NOMO-1 treated with dmso at 0.1 percent for 144 hours (cell line): ENCODE data around the gene NLK.
"Not testable (repeated sequence)": the region's sequence is repeated elsewhere in the genome, so short reads cannot be mapped to it uniquely, and the experiment has no call there.

Source experiments
- DNase-seq: peaks from one replicate; lab custom pipeline; 2025; ENCODE audit not compliant: unreplicated experiment; lab: John Stamatoyannopoulos, UW

NLK gene

DNA sequence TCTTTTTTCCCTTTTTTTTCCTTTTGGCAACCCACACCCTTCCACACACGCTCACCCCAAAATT lies at the start of gene NLK:
Gene NLK, plus strand, starts transcription at position 21 of the 64 bp plus-strand sequence. CDS start 197 bp downstream, outside the sequence.
- no peak for DNase-seq

GRCh38 chr17:27993161-27993695 lies 49.2 kb upstream of the NLK start:
- DNase-seq = no peak

DNA sequence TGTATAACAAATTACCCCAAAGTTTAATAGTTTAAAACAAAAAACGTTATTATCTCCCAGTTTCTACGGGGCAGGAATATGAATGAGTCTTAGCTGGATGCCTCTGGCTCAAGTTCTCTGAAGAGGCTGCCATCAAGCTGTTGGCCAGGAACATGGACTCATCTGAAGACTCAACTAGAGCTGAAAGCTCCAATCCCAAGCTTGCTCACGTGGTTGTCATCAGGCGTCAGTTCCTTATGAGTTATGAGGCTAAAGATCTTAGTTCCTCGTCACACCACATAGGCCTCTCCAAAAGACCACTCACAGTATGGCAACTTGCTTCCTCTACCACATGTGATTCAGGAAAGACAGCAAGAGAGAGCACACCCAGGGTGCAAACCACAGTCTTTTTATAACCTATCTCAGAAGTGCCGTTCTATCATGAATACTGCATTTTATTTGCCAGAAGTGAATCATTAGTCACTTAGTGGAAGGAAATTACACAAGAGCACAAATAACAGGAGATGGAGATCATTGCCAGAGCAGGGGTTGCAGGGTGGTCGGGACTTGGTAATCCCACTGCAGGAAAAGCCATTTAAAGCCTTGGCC lies 48.7 kb upstream of the NLK start:
- DNase-seq = no peak

GRCh38 chr17:27994586-27994985 lies 47.9 kb upstream of the NLK start:
- no peak for DNase-seq

GRCh38 chr17:27995554-27995953 lies 46.9 kb upstream of the NLK start:
- DNase-seq = no peak

DNA sequence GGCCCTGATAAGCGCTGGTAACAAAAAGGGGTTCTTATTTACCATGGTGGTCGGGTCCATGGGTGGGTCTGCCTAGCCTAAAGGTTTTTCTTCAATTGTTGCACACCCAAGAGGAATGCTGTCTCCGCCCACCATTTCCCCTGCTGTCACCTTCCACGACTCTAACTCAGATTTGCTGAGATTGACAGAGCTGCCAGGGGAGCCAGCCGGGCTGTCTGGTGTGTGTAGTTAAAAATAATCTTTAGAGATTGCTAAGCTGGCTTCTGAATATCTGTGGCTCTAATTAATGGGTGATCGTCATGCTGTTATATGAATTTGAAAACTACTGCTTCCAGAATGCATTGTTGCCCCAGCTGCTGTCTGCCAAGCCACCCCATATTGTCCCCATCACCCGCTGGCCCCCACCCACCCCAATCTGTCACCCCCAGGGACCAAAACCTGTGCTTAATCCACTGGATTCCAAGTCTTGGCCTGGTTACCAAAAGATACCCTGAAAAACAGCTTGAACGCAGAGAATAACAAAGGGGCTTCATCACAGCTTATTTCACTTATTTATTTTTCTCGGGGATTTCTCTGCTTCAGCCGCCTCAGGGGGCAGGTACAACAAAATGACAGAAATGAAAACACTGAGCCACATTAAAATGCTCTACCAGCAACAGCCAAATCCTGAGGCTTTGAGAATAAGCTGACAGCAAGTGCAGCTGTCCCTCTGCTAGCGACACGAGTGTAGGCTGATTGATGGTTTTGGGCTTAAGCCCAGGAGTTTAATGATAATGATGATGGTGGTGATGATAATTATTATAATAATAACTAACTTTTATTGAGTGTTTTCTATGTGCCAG lies 46.1 kb upstream of the NLK start:
- DNase-seq = no peak

GRCh38 chr17:27997044-27997401 lies 45.5 kb upstream of the NLK start:
- no peak for DNase-seq

DNA sequence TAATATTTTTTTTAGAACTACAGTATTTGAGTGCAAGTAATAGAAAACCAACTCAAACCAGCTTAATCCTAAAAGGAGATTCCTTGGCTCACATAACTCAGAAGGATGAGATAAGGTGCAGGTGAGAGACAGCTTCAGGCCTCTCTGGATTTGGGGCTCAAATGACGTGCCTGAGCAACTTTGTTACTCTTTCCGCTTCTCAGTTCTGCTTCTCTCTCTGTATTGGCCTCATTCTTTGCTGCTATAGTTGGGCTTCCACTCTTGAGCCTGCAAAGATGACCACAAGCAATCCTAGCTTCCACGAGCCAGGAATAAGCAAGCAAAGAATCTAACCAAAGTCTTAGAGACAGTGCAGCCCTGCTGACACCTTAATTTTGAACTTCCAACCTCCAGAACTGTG lies 45.0 kb upstream of the NLK start:
- DNase-seq = no peak

- DNase-seq = no peak
Observed at GRCh38 chr17:28001149-28001548, 41.3 kb upstream of the NLK start.

DNA sequence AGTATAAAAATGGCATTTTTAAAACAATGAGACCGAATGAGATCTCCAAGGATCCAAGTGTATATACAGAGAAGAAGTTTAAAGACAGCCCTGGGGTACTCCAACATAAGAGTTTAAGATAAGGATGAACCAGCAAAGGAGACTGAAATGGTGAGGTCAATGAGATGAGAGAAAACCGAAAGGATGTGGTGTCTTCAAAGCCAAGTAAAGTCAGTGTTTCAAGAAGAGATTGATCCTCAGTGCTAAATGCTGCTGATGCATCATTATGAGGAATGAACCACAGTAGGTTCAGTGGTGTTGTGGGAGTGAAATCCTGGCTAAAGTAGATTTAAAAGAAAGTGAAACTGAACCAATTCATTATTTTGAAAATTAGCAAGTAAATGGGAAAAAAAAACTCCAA lies 38.1 kb upstream of the NLK start:
- DNase-seq = no peak

DNA sequence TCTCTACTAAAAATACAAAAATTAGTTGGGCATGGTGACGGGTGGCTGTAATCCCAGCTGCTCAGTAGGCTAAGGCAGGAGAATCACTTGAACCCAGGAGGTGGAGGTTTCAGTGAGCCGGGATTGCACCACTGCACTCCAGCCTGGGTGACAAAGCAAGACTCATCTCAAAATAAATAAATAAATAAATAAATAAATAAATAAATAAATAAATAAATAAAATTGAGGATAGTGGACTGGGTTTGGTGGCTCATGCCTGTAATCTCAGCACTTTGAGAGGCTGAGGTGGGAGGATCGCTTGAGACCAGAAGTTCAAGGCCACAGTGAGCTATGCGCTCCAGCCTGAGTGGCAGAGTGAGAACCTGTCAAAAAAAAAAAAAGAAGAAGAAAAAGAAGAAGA lies 34.6 kb upstream of the NLK start:
- not testable (repeated sequence) for DNase-seq

GRCh38 chr17:28008513-28008912 lies 34.0 kb upstream of the NLK start:
- no peak for DNase-seq

GRCh38 chr17:28010406-28010805 lies 32.1 kb upstream of the NLK start:
- DNase-seq = no peak

DNA sequence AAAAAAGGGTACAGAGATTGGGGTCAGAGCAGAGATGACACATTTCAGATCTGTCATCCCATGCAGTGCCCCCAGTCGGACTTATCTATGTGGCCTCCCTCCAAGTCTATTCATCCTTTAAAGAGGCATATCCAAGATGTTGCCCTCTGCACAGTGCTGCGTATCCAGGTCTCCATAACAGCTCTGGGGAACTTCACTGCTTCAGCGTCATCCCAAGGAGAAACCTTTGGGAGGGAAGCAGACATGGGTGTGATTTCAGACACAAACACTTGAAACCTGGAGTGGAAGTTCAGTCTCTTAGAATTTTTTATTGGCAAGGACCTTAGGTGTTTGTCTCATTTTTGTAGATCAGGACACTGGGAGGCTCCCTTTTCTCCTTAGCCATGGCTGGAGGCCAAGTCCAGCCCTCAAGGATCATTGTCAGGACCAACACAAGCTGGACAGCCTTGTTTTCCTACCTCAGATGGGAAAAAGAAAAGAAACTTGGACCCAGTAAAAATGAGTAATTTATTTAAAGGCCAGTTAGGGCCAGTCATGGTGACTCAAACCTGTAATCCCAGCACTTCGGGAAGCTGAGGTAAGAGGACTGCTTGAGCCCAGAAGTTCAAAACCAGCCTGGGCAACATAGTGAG lies 23.9 kb upstream of the NLK start:
- DNase-seq = no peak

- DNase-seq = no peak
Observed at GRCh38 chr17:28020515-28020914, 22.0 kb upstream of the NLK start.

- no peak for DNase-seq
Observed at GRCh38 chr17:28029044-28029443, 13.4 kb upstream of the NLK start.

DNA sequence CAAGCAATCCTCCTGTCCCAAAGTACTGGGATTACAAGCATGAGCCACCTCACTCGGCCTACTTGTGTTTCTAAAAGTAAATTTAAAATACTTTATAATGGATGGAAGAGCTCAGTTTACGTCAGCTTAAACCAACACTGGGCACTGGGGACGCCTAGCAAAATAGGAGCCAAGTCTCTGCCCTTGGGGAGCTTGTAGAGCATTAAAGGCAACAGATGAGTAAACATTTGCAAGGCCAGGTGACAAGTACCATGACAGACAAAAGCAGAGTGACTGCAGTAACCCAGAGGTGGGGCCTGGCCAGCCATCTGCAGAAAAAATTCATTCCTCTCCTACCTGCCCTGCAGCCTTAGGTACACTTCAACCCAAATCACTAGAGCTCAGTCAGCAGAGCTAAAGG lies 12.1 kb upstream of the NLK start:
- DNase-seq = no peak

- no peak for DNase-seq
Observed at GRCh38 chr17:28031174-28031573, 11.3 kb upstream of the NLK start.

- DNase-seq = no peak
Observed at GRCh38 chr17:28033972-28034714, 8.3 kb upstream of the NLK start.

GRCh38 chr17:28035452-28035851 lies 7.0 kb upstream of the NLK start:
- DNase-seq = not testable (repeated sequence)

DNA sequence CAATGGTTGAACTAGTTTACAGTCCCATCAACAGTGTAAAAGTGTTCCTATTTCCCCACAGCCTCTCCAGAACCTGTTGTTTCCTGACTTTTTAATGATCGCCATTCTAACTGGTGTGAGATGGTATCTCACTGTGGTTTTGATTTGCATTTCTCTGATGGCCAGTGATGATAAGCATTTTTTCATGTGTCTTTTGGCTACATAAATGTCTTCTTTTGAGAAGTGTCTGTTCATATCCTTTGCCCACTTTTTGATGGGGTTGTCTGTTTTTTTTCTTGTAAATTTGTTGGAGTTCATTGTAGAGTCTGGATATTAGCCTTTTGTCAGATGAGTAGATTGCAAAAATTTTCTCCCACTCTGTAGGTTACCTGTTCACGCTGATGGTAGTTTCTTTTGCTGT lies 6.6 kb upstream of the NLK start:
- not testable (repeated sequence) for DNase-seq

DNA sequence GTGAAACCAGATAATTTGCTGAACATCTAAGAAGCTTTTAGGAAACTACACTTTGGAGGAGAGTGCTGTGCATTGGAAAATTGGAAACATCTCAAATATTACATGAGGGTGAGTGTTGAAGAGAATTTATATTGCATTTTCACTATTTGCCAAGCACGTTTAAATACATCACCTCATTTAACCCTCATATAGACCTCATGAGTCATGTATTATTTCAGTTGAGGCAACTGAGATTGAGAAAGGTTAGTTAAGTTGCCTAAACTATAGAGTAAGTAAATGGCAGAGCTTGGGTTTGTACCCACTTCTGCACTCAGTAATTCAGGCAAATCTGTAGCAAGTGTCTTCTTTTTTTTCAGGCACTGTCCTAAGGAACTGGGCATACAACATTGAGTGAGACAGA lies 3.7 kb upstream of the NLK start:
- no peak for DNase-seq
